GM19372 (cell line): ENCODE data around the gene AFAP1.
A peak's percentile ranks its signal among the peaks of the same experiment; 100 is the strongest.

Source experiments
- ATAC-seq: cut with Tn5 transposase; IDR thresholded peaks from one replicate; pipeline ENCODE4 v1.9.1; 2021; ENCODE audit warnings: mild to moderate bottlenecking, low read depth, moderate library complexity; ENCODE audit not compliant: unreplicated experiment

The AFAP1 gene

DNA sequence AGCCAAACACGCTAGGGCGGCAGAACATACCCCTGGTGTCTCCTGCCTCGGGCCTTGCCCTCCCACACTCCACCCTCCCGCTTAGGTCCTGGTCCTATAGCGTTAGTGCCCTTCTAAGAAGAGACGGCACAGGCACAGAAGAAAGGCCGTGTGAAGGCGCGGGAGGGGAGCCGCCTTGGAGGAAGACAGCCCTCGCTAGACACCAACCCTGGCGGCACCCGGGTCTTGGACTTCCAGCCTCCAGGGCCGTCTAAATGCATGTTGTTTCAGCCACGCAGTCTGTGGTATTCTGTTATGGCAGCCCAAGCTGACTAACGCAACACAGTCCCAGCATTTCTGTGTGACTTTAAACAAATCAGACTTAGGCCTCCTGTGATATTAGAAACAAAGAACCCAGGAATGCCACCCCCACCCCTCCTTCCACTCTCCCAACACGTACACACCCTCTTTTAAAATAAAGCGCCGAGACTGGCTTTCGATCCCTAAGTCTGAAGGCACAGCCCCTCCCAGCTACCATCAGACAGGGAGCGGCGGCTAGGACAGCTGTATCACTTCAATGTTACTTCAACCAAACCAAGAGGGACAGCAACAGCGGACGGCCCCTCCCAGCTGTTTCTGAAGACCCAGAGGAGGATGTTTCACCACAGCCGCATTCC lies 128.0 kb downstream of the AFAP1 start:
- no peak for ATAC-seq

- ATAC-seq: no peak
These were observed 128.7 kb downstream of the AFAP1 start for GRCh38 chr4:7810783-7811535.

- no peak for ATAC-seq
These were observed 130.9 kb downstream of the AFAP1 start for GRCh38 chr4:7808752-7809151.

DNA sequence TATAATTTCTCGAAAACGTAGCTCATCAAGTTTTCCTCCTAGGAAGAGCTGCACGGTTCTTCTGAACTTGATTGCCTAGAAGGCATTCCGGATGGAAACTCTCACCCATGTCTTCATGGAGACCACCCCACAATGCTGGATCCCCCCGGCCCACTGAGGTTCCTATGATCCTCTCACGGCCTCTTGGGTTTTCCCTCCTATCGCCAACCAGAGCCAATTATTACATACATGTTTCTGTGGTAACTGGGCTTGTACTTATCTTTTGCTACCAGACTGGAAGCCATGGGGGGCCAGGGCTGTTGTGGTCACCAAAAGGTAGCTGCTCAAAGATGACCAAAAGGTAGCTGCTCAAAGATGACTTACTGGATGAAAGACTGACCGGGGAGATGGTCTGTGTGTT lies 131.5 kb downstream of the AFAP1 start:
- ATAC-seq: no peak

GRCh38 chr4:7807351-7807921 lies 132.2 kb downstream of the AFAP1 start:
- ATAC-seq: no peak

- no peak for ATAC-seq
These were observed 133.1 kb downstream of the AFAP1 start for GRCh38 chr4:7806338-7807090.

DNA sequence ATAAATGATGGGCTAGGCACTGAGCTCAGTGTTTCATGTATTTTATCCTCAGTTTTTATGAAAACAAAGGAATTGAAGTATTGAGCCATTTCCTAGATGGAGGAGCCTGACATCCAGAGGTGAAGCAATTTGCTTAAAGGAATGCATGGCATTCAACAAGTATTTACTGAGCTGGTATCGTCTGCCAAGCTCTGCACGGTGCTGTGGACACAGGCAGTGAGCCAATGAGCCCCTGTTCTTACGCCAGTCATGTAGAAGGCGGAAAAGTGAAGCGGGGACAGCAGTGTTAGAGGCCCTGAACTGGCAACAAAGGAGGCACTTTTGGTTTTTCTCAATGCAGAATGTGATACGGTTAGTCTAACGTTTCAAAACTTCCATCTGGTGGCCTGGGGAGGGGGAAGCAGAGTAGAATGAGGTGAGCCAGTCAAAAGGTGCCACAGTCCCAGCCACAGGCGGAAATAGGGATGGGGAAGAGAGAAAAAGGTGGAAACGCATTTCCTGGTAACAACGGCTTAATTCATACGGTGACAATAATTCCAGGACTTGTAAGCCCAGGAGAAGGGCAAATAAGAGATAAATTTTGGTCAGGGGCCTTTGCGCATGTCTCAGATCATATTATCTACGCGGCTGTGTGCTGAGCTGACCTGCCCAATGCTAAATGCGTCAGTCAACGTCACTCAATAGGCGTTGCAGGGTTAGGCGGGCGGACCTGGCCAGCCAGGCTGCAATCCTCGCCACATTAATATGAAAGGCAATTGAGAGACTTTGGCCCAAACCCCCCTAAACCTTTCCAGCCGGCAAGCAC lies 133.9 kb downstream of the AFAP1 start:
- ATAC-seq: no peak

DNA sequence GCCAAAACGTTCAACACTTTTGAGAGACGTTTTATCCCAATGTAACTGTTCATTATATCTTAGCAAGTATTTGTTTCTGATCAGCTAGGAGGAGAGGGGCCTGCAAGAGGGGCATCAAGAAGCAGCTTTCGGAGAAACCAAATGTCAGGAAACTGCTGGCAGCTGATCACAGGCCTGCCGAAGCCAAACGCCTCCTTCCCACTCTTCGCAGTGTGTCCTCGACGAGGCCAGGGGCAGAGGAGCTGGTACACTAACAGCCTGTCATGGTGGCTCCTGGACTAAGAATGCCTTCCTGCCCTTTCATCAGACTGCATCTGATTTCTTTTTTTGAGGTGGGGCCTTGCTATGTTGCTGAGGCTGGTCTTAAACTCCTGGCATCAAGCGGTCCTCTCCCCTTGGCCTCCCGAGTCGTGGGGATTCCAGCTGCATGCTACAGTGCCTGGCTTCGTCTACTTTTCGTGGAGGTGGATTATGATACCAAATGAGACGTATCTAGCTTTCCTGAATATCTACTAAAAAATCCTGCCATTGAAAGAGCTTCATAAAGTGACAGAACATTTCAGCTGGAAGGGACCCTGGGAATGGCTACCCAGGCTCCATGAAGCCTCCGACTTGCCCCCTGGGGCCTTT lies 134.8 kb downstream of the AFAP1 start:
- ATAC-seq: no peak

GRCh38 chr4:7803992-7804755 lies 135.5 kb downstream of the AFAP1 start:
- no peak for ATAC-seq

GRCh38 chr4:7803371-7803770 lies 136.3 kb downstream of the AFAP1 start:
- no peak for ATAC-seq

- peak; percentile 75 for ATAC-seq
These were observed 137.5 kb downstream of the AFAP1 start for GRCh38 chr4:7802093-7802726.

DNA sequence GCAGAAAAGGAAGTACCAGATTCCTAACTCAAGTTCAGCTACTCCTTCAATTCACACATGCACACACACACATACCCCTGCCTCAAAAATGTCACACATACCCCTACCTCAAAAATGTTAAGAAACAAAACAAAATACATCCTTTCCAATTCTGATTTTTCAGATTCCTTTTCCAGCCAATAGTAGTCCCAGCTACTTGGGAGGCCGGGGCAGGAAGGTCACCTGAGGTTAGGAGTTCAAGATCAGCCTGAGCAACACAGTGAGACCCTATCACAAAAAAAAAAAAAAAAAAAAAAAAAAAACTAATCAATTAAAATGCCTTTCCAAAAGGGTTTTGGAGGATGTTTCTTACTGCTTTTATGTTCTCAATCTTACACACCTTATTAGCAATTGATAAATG lies 138.0 kb downstream of the AFAP1 start:
- no peak for ATAC-seq

DNA sequence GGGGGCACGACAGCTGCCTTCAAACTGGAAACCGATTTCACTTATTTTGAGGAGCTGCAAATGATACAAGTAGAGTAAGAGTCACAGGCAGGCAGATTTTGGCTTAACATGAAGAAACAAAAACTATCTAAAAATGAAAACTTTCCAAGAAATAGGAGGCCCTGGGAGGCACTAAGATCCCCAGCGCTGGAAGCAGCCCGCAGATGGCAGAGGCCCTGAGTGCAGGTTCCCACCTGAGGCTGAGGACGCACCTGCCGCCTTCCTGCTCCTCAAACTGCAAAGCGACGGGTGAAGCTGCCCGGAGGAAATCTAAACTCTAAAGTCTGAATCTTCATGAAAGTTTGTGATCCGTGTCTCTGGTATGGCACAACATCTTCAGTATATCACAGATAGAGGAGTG lies 138.7 kb downstream of the AFAP1 start:
- no peak for ATAC-seq

DNA sequence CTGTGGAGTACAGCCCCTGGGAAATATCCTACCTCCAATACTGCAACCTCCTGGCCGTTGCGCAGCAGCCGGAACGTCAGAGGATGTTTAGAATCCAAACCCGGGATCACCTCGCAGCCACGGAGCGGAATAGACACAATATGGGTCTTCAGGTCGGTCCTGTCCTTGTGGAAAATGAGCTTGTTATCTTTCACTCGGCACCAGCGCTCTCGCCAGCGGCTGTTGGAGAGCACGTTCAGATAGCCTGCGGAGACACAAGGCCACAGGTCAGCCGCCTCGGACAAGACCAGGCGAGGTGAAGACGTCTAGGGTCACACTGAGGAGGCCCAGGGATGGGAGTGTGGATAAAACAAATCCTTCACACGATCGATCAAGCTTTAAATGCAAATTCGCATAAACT lies 139.3 kb downstream of the AFAP1 start:
- no peak for ATAC-seq

- ATAC-seq: no peak
These were observed 139.9 kb downstream of the AFAP1 start for GRCh38 chr4:7799736-7800135.

GRCh38 chr4:7799306-7799705 lies 140.4 kb downstream of the AFAP1 start:
- ATAC-seq: no peak

DNA sequence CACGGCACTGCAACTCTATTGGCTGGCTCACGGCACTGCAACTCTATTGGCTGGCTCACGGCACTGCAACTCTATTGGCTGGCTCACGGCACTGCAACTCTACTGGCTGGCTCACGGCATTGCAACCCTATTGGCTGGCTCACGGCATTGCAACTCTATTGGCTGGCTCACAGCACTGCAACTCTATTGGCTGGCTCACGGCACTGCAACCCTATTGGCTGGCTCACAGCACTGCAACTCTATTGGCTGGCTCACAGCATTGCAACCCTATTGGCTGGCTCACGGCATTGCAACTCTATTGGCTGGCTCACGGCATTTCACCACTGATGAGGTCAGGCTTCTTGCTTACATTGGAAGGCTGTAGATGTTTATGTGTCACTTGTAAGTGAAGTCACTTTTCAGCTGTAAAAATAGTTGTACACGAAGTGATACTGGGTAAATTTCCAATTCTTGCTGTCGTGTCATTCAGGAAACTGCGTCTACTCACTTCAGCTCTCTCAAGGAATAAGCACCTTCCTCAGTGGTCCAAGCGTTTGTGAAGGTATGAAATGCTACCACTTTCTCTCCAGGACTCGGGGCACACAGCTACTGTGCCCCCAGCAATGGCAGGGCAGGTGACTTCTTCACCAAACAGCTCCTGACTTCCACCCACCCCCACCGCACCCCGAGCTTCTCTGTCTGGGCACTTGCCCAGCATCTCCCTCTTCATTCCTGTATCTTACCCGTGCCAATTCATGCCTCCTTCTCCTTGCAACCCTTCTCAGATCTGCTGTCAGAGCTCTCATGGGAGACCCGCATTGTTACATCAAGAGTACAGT lies 141.3 kb downstream of the AFAP1 start:
- ATAC-seq: no peak

- no peak for ATAC-seq
These were observed 142.3 kb downstream of the AFAP1 start for GRCh38 chr4:7797330-7797729.
